ENCODE results near the gene FRYL.

GRCh38 chr4:48665555-48666186 is 114.4 kb downstream of the FRYL start:
- no peak for TF ChIP-seq CTCF (conservative IDR thresholded peaks at IDR 0.05)
- no peak for TF ChIP-seq EZH2 (IDR thresholded peaks at IDR 0.05; ENCODE audit: low read depth)

Data from PC-9 (cell line).